ENCODE data around the gene HTT. TPM values are rescaled to one million over a fixed set of nuclear protein-coding genes. Genes with fewer than 3 reads are reported as not detected.

HTT gene
- total RNA-seq, 2 experiments from 2014 or later = 72.0 to 83.7 TPM

DNA sequence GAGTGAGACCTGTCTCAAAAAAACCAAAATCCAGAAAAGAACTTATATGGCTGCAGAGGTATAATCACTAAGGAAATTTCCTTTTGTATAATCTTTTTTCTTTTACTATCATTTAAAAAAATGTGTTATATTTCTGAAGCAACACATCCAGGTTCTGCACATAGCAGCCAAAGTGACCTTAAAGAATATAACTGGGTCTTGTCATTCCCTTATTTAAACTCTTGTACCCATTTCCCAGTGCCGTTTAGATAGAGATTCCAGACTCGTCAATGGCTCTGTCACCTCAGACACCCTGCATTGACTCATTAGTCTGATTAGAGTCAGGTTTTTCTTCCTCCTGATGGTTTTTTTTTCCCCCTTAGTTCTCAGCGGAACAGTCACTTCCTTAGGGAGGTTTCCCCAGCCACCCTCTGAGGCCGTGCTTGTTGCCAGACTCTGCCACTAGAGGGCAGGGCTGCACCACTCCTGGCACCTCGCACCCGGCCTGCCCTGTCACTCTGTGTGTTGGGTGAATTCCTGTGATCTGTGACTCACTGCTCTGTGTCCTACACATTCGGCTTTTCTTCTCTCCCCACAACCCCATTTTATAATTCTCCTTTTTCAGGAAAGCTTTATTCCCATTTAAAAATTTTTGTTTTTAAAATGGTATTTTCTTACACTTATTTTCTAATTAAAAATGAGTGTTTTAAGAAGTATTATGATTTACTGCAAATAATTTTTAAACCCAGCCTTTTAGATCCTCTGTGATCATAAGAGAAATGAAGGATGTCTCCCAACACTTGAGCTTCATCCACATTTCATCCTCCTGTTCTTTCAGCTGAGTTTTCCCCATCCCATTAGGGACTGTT lies 32.1 kb downstream of the HTT start:
- CTCF ChIA-PET = interaction anchor here (0.6 to 2.7 kb wide), 14 partner anchors 10 to 374 kb away, joined by 3 to 10 read pairs (median 3); partner anchors contain the start of gene GRK4
- no peaks in the 10 kb centered on the region for H3K27me3 Mint-ChIP-seq
- DNase-seq = peak; percentile 83
- no peak overlapping the region for H3K4me3 Mint-ChIP-seq
- H3K4me1 Mint-ChIP-seq = peaks cover 8% of the 10 kb centered on the region
- H3K36me3 Mint-ChIP-seq (ENCODE audit: low read depth) = peaks cover 33% of the 10 kb centered on the region
- POLR2A ChIA-PET = no interaction called here
- no peaks in the 10 kb centered on the region for H3K9me3 Mint-ChIP-seq
- peak overlapping the region; percentile 37 for H3K27ac Mint-ChIP-seq

DNA sequence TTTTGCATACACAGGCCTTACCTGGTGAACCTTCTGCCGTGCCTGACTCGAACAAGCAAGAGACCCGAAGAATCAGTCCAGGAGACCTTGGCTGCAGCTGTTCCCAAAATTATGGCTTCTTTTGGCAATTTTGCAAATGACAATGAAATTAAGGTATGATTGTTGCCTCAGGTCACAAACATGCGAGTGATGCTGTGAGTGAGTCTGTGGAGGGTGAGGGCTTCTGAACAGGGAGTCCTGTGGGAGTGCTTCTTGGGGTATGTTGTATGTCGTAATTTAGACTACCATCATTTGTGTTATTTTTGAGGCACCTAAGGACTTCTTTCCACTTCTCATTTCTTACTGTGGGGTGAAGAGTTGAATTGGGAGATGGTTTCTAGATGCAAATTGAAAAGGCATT lies 32.8 kb downstream of the HTT start:
- Mint-ChIP-seq H3K27me3 (no peaks in the 10 kb centered on the region), H3K27ac (no peak overlapping the region), H3K4me1 (peaks cover 8% of the 10 kb centered on the region), H3K36me3 (ENCODE audit: low read depth) (peaks cover 35% of the 10 kb centered on the region), H3K9me3 (no peaks in the 10 kb centered on the region), H3K4me3 (no peak overlapping the region)
- CTCF ChIA-PET = interaction anchor here (0.6 to 2.7 kb wide), 14 partner anchors 10 to 373 kb away, joined by 3 to 10 read pairs (median 3); partner anchors contain the start of gene GRK4
- POLR2A ChIA-PET = no interaction called here
- DNase-seq = no peak

- Mint-ChIP-seq H3K36me3 (ENCODE audit: low read depth) (peaks cover 36% of the 10 kb centered on the region), H3K27ac (no peak overlapping the region), H3K4me1 (peaks cover 8% of the 10 kb centered on the region), H3K9me3 (no peaks in the 10 kb centered on the region), H3K27me3 (no peaks in the 10 kb centered on the region), H3K4me3 (no peak overlapping the region)
- CTCF ChIA-PET = interaction anchor here (1.0 to 2.7 kb wide), 6 partner anchors 13 to 373 kb away, joined by 3 to 10 read pairs (median 4); no protein-coding TSS in a partner anchor
- POLR2A ChIA-PET = no interaction called here
- DNase-seq = no peak
Observed at GRCh38 chr4:3107691-3108121, 33.2 kb downstream of the HTT start.

DNA sequence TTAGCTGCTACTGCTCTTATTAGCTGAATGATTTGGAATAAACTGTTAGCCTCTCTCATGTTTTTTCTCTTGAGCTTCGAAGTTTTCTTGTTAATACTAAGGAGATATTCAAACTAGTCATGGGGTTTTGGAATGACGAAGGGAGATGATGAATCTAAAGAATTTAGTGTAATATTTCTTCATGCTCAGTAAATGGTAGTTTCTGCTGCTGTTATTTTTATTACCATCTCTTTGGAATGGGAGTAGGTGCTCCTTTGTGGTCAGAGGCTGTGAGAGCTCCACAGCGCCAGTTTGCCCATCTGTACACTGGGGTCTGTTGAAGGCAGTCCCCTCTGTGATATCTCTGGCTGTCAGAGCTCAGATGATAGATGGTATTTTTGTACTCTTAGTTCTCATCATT lies 33.7 kb downstream of the HTT start:
- Mint-ChIP-seq H3K36me3 (ENCODE audit: low read depth) (peaks cover 38% of the 10 kb centered on the region), H3K4me3 (no peak overlapping the region), H3K27ac (no peak overlapping the region), H3K4me1 (peaks cover 8% of the 10 kb centered on the region), H3K9me3 (no peaks in the 10 kb centered on the region), H3K27me3 (no peaks in the 10 kb centered on the region)
- ChIA-PET CTCF (interaction anchor here (0.6 to 2.7 kb wide), 4 partner anchors 27 to 372 kb away, joined by 3 to 10 read pairs (median 4); no protein-coding TSS in a partner anchor), POLR2A (no interaction called here)
- DNase-seq = no peak

DNA sequence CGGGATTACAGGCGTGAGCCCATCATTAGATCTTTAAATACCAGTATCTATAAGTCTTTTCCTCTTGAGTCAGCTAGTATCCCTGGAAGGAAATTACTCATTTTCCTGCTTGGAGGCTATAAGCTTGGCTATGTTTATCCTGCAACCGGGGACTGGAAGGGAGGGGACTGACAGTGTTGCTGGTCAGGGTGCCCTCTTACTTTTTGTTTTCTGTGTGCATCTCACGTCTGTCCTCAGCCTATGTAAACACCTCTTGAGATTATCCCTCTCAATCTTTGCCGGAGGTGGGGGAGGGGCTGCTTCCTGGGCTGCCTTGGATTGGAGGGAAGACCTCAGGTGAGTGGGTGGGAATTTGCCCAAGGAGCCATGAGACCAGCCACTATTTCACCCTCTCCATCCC lies 37.0 kb downstream of the HTT start:
- Mint-ChIP-seq H3K36me3 (ENCODE audit: low read depth) (peaks cover 44% of the 10 kb centered on the region), H3K4me3 (no peak overlapping the region), H3K27me3 (no peaks in the 10 kb centered on the region), H3K27ac (no peak overlapping the region), H3K4me1 (peaks cover 3% of the 10 kb centered on the region), H3K9me3 (no peaks in the 10 kb centered on the region)
- CTCF ChIA-PET = interaction anchor here (2.1 kb wide), 1 partner anchor 11 kb away, joined by 6 read pairs; no protein-coding TSS in a partner anchor
- POLR2A ChIA-PET = no interaction called here
- no peak for DNase-seq

- H3K36me3 Mint-ChIP-seq (ENCODE audit: low read depth) = peaks cover 46% of the 10 kb centered on the region
- H3K4me1 Mint-ChIP-seq = no peaks in the 10 kb centered on the region
- H3K4me3 Mint-ChIP-seq = no peak overlapping the region
- no peak overlapping the region for H3K27ac Mint-ChIP-seq
- no peaks in the 10 kb centered on the region for H3K27me3 Mint-ChIP-seq
- ChIA-PET CTCF (interaction anchor here (0.8 to 2.1 kb wide), 2 partner anchors 11 to 14 kb away, joined by 4 to 6 read pairs; no protein-coding TSS in a partner anchor), POLR2A (no interaction called here)
- DNase-seq = no peak
- no peaks in the 10 kb centered on the region for H3K9me3 Mint-ChIP-seq
Observed at GRCh38 chr4:3112201-3112600, 37.7 kb downstream of the HTT start.

DNA sequence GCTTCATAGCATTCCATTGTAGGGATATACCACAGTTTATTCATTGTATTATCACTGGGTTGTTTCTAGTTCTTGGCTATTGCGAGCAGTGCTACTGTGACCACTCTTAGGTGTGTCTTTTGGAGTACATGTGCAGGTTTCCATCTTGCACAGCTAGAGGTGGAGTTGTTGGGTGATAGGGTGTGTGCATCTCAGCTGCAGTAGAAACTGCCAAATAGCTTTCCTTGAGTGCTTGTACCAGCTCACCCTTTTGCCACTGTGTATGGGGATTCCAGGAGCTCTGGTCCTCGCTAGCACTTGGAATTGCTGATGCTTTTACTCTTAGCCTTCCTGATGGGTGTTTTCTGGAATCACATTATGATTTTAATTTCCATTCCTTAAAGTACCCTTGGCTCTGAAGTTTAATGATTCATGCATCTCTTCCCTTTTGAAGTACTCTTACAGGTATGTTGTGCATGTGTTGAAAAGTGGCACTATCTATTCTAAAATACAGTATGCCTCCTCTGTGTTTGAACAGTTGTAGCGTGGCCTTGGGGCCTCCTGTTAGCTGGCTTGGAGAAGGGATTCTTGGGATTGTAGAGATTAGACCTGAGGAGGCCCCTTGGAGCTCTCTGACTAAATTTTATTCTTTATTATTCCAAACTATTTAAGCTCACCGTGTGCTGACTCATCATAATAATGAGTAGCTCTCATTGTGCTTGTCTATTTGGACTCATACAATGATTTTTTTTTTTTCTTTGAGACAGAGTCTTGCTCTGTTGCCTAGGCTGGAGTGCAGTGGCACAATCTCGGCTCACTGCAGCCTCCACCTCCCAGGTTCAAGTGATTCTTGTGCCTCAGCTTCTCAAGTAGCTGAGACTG lies 38.4 kb downstream of the HTT start:
- no peaks in the 10 kb centered on the region for H3K9me3 Mint-ChIP-seq
- CTCF ChIA-PET = interaction anchor here (0.6 to 2.1 kb wide), 5 partner anchors 10 to 1290 kb away, joined by 3 to 6 read pairs (median 3); no protein-coding TSS in a partner anchor
- no peak for DNase-seq
- H3K27me3 Mint-ChIP-seq = no peaks in the 10 kb centered on the region
- no peak overlapping the region for H3K27ac Mint-ChIP-seq
- H3K4me1 Mint-ChIP-seq = no peaks in the 10 kb centered on the region
- peaks cover 40% of the 10 kb centered on the region for H3K36me3 Mint-ChIP-seq (ENCODE audit: low read depth)
- no peak overlapping the region for H3K4me3 Mint-ChIP-seq
- POLR2A ChIA-PET = interaction anchor here (0.7 kb wide), 1 partner anchor 55 kb away, joined by 3 read pairs; no protein-coding TSS in a partner anchor

DNA sequence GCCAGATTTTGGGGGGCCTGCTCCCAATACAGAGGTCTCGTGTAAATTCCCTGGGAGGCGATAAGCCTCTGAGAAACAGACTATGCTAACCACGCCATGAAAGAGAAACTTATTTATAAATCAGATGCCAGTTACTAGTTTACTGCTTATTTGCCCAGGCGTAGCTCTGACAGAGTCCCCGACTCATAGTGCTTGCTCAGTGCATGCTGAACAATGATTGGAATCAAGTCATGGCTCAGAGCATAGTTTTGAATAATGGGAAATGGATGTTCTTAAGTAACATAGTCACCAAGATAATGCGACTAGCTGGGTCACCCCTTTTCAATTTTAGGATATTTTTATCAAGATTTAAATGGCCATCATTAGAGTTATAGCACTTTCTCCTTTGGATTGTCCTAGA lies 39.9 kb downstream of the HTT start:
- H3K4me1 Mint-ChIP-seq = no peaks in the 10 kb centered on the region
- CTCF ChIA-PET = no interaction called here
- H3K27me3 Mint-ChIP-seq = no peaks in the 10 kb centered on the region
- no peak overlapping the region for H3K4me3 Mint-ChIP-seq
- DNase-seq = no peak
- peaks cover 35% of the 10 kb centered on the region for H3K36me3 Mint-ChIP-seq (ENCODE audit: low read depth)
- POLR2A ChIA-PET = no interaction called here
- no peaks in the 10 kb centered on the region for H3K9me3 Mint-ChIP-seq
- no peak overlapping the region for H3K27ac Mint-ChIP-seq

DNA sequence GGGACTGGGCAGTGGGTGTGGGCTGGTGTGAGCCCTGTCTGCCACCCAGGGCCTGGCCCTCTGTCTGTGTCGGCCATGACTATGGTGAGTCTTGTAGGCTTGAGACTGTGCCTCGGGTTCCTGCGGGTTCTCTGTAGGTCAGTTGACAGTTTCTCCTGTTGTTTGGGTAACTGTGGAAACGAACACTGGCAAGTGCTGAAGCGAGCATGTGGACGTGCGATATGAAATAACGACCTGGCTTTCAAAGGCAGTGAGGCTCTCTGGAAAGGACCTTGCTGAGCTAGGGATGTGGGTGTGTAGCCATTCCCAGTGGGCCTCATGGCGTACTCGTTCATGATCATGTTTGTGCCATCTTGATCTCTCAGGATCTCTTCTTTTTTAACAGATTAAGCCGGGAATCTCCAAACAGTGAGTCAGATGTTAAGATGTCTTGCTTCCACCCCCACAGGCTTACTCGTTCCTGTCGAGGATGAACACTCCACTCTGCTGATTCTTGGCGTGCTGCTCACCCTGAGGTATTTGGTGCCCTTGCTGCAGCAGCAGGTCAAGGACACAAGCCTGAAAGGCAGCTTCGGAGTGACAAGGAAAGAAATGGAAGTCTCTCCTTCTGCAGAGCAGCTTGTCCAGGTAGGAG lies 41.3 kb downstream of the HTT start:
- Mint-ChIP-seq H3K27me3 (no peaks in the 10 kb centered on the region), H3K9me3 (no peaks in the 10 kb centered on the region), H3K4me3 (no peak overlapping the region), H3K4me1 (no peaks in the 10 kb centered on the region), H3K36me3 (ENCODE audit: low read depth) (peaks cover 33% of the 10 kb centered on the region), H3K27ac (no peak overlapping the region)
- no peak for DNase-seq
- ChIA-PET POLR2A (no interaction called here), CTCF (no interaction called here)

DNA sequence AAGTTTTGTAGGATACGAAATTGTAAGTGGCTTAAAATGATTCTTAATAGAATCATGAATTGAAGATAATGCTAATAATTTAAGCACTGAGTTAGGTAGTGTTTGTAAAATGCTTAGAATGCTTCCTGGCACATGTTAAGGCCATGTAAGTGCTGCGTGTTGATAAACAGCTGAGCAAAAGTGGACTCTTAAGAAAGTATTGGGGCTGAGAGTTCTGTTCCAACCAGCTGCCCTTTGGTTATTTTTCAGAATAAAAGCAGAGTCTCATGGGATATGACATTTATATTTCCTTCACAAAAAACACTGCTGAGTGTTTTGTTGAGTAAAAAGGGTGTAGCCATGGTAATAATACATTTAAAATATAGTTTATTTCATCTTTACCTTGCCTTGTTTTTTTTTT lies 42.5 kb downstream of the HTT start:
- peaks cover 33% of the 10 kb centered on the region for H3K36me3 Mint-ChIP-seq (ENCODE audit: low read depth)
- ChIA-PET CTCF (interaction anchor here (1.3 kb wide), 1 partner anchor 10 kb away, joined by 3 read pairs; no protein-coding TSS in a partner anchor), POLR2A (no interaction called here)
- no peak overlapping the region for H3K27ac Mint-ChIP-seq
- H3K27me3 Mint-ChIP-seq = no peaks in the 10 kb centered on the region
- no peaks in the 10 kb centered on the region for H3K9me3 Mint-ChIP-seq
- peaks cover 6% of the 10 kb centered on the region for H3K4me1 Mint-ChIP-seq
- H3K4me3 Mint-ChIP-seq = no peak overlapping the region
- DNase-seq = no peak

DNA sequence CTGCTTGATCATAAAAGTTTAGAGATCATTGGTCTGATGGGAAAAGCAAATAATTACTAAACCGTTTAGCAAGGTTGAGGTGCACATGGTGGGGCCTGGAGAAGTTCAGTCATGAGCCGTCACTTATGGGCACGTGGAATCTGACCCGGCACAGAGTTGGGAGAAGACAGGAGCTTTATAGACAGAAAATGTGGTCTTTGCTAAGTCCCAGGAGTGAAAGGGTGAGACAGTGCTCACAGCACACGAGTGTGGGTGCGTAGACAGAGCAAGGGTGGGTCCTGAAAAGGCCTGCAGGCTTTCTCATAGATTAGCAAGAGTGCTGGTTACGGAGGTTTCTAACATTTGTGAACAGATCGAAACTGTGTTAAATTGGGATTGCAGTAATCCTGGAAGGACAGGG lies 43.8 kb downstream of the HTT start:
- H3K27me3 Mint-ChIP-seq = no peaks in the 10 kb centered on the region

GRCh38 chr4:3119464-3119863 lies 45.0 kb downstream of the HTT start:
- H3K27ac Mint-ChIP-seq = no peak overlapping the region
- ChIA-PET CTCF (interaction anchor here (1.1 kb wide), 1 partner anchor 36 kb away, joined by 3 read pairs; no protein-coding TSS in a partner anchor), POLR2A (no interaction called here)
- no peak overlapping the region for H3K4me3 Mint-ChIP-seq
- H3K9me3 Mint-ChIP-seq = no peaks in the 10 kb centered on the region
- H3K27me3 Mint-ChIP-seq = no peaks in the 10 kb centered on the region
- H3K36me3 Mint-ChIP-seq (ENCODE audit: low read depth) = peaks cover 33% of the 10 kb centered on the region
- H3K4me1 Mint-ChIP-seq = peaks cover 15% of the 10 kb centered on the region
- no peak for DNase-seq

More for the DNA sequence above, 43.8 kb downstream of the HTT start:
- no peak for DNase-seq
- CTCF ChIA-PET = no interaction called here
- Mint-ChIP-seq H3K36me3 (ENCODE audit: low read depth) (peaks cover 33% of the 10 kb centered on the region), H3K4me1 (peaks cover 15% of the 10 kb centered on the region), H3K9me3 (no peaks in the 10 kb centered on the region), H3K27ac (no peak overlapping the region), H3K4me3 (no peak overlapping the region)
- POLR2A ChIA-PET = no interaction called here
